HG03575 (cell line): ENCODE results near the gene TMEM254.
"Not testable (repeated sequence)": the region's sequence is repeated elsewhere in the genome, so short reads cannot be mapped to it uniquely, and the experiment has no call there.

Experiments used
- ATAC-seq: cut with Tn5 transposase; IDR thresholded peaks from one replicate; pipeline ENCODE4 v1.9.1; 2021; ENCODE audit not compliant: unreplicated experiment, insufficient number of reproducible peaks, low FRiP score; ENCODE audit errors: extremely low read depth

TMEM254 gene

DNA sequence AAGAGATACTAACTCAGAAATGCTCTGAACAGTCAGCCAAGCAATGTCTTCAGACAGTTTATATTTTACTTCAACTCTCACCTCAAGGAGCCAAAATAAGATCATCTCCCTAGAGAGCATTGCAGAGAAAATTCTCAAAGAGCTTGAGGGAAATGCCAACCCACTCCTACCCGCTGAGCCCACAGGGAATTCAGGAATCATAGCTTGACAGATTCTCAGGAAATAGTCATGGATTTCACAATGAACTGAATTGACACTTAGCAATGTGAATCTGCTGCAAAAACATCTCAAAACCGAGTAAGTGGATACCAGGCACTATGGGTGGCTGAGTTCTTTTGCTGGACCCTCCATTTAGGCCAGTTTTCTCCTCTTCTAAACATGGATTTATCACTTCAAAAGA is 44.3 kb downstream of the TMEM254 start:
- no peak for ATAC-seq

DNA sequence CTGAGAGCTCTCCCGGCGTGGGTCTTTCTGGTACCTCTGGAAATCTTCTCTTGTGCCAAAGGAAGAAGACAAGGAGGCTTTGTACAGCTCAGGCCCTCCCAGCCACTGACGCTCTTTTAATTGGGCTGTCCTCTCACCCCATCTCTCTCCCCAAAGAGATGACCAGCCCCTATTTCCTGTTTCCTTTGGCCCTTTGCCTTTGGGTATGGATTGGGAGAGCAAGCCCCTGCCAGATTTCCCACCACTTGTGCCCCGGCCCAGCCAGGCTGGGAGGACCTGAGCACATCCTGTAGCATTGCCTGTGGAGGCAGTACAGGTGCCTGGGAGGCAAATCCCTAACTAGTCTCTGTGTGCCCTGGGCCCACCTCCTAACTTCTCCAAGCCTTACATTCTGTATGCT is 48.4 kb downstream of the TMEM254 start:
- no peak for ATAC-seq

DNA sequence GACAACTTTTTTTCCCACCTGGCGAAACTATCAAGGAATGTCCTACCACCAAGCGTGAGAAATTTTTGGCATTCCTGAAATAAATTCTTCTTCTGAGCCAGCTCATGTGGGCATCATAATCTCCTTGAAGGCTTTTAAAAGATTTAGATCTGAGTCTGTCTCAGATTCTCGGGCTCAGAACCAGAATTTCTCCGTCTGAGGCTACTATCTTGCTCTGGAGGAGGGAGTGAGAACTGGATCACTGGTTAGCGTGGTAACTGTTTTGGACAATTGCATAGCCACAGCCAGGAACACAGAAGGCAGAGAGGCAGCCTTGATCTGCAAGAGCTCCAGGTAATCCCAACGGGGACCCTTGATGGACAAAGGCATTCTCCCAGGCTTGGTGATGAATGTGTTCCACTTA is 53.0 kb downstream of the TMEM254 start:
- no peak for ATAC-seq

DNA sequence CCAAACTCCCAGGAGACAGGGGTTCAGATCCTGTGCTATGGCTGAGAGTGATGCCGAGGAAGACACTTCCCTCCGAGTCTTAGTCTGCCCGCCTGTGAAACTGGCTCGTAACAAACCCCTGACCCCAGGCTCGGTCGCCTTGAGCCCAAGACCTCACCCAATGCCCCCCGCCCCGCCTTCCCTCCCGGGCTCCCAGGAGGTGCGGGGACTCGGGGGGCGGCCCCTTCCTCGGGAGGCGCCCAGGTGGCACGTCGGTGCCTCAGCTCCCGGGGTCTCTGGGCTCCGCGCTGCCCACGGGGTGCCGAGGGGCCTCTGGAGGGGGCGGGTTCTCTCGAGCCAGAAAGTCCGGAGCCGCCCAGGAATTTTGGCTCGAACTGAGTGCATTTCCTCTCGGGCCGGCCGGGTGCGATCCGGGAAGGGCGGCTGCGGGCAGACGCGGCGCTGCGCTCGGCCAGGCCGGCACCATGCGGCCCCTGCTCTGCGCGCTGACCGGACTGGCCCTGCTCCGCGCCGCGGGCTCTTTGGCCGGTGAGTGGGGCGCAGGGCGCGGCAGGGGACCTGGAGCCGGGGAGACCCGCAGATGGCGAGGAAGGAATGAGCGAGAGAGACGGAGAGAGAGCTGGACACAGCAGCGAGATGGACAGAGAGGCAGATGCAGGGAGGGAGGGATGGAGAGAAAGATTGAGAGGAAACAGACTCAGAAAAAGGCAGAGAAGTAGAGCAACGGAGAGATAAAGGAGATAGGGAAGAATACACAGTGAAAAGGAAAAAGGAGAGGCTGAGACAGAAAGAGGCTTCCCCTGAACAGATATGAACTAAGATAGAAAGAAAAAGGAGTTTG is 54.1 kb downstream of the TMEM254 start, which contains the start of gene PLAC9:
PLAC9 (plus strand) TSS at position 432 of the 841 bp plus-strand sequence; CDS start at position 465, 33 bp downstream.
- no peak for ATAC-seq

DNA sequence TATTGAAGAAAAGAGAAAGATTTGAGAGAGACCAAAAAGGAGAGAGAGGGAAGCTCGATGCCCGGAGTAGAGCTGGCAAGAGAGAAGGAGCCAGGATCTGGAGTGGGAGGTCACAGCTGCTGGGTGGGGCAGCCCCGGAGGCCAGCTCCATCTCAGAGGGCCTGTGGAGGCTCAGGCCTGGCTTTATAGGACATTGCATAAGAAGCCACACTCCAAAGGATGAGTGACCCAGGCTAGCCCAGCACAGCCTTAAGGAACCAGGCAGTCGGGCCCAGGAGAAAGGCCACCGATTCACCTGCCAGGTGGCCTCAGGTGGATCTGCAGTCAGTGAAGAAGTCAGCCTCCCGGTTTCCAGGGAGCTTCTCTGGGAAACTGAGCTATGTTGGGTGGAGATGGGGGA is 54.7 kb downstream of the TMEM254 start:
- ATAC-seq: no peak

DNA sequence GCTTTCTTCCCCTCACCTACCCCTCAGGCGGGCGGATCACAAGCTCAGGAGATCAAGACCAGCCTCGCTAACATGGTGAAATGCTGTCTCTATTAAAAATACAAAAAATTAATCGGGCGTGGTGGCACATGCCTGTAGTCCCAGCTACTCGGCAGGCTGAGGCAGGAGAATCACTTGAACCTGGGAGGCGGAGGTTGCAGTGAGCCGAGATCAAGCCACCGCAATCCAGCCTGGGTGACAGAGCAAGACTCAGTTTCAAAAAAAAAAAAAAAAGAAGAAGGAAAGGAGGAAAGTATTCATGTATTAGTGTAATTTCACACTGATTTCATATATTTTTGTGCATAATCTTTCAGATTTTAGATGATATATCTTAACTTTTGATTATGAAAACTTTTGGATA is 55.2 kb downstream of the TMEM254 start:
- not testable (repeated sequence) for ATAC-seq

DNA sequence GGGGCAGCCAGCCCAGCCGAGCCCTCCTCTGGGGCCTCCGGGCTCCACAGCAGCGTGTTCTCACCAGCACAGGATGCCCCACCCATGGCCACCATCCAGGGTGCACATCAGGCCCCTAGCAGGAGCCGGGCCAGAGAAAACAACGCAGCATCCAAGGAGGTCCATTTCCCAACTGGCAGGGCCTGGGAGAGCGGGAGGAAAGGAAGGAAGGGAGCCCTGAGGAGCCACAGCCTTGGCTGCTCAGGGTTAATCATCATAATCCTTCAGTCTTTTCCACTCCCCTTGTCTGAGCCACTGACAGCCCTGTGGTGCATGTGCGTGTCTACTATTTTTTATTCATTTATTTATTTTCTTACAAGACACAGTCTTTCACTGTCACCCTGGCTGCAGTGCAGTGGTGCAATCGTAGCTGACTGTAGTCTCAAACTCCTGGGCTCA is 57.7 kb downstream of the TMEM254 start:
- ATAC-seq: no peak

DNA sequence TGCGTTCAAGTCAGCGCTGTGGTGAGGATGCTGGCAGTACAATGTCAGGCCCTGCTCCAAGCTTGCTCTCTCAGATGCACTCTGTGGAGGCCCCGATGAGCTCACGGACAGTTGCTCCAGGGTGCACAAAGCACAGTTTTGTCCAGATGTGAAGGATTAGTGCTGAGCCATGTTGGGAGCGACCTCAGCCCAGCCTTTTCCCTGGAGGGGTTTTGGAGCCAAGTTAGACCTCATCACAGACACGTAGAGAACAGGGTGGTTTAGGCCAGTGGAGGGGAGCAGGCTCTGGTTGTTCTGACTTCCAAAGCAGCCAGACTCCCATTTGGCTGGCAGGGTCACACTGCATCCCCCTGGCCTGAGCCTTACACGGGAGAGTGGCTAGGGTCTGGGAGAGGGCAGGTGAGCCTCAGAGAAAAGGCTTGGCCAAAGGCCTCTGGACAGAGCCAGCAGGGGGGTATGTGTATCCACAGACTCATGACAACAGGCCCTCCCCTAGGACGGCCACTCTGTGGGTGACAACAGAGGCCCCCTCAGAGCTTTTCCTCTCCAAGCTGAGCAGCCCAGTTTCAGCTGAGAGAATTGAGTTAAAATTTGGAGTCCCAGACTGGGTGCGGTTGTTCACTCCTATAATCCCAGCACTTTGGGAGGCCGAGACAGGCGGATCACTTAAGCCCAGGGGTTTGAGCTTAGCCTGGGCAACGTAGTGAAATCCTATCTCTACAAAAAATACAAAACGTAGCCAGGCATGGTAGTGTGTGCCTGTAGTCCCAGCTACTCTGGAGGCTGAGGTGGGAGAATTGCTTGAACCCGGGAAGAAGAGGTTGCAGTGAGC is 58.8 kb downstream of the TMEM254 start:
- ATAC-seq: no peak

DNA sequence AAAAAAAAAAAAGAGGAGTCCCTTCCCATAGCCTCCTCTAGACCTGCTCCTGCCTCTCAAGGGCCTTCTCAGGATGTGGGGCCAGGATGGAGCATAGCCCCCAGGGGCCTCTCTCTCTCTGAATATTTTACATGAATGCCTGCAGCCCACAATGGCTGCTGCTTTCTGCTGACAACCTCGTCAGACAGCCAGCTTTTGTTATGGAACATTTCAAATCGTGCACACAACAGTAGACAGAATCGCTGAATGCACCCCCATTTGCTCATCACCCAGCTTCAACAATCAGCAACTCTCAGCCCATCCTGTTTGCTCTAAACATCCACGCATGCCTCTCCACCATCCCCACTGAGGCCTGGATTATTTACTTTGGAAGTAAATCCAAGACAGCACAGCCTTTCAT is 59.5 kb downstream of the TMEM254 start:
- ATAC-seq: no peak

DNA sequence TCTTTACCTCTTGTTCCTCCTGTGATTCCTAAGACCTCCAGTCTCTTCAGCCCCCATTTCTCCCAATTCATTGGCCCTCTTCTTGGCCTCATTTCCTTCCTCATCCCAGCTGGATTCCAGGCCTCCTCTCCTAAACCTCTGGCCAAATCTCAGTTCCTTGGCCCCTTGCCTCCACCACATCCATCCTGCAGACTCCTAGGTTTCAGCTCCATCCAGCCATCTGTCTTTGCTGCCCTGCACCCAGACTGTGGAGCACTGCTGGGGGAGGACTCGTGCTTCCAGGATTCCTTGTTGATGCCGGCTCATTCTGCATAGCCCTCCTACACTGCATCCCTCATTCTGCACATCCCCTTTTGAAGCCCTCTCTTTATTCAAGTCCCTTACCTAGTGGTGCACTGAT is 60.8 kb downstream of the TMEM254 start:
- ATAC-seq: no peak

DNA sequence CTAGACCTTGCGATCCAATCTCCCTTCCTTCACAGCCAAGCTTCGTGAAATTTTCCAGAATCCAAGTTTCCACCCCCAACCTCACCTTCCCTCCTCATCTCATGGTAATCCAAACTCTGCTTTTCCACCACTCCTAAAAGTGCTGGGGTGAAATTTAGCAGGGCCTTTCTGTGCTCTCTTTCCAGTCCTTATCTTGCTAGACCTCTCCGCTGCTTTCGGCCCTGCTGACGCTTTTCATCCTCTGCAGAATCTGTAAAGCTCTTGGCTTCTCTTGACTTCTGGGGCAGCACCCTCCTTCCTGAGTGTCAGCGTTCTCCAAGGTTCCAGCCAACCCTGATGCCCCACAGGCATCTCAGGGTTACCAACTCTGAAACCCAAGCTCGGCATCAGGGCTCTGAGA is 61.8 kb downstream of the TMEM254 start:
- no peak for ATAC-seq

DNA sequence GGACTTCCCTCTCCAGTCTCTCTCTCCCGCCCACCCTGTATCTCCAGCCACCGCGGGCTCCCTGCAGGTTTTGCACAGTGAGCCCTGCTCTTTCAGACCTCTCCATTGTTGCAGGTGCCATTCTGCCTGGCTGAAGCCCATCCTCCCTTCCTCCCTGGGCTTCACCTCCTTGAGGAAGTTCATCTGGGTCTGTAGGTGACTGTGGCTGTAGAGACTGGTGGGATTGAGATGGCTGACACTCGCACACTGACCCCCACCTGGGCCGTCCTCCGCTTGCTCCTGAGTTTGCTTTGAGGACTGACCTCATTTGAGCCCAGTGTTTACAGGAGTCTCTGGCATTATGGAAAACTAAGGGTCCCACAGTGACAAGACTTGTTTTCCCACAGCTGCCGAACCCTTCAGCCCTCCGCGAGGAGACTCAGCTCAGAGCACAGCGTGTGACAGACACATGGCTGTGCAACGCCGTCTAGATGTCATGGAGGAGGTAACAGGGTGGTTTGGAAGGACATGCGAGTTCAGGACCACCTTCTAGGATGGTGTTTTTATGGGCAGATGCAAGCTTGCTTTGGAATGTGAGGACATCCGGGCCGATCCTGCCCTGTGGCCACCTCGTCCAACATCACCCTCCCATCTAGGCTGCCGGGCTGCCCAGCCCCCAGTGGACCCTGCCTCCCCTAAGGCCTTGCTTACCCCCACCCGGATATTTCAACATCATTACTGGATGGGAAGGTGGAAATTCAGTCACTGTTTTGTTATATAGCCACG is 63.4 kb downstream of the TMEM254 start:
- ATAC-seq: no peak
